HG03196 (cell line): ENCODE results near the gene SIRPB2.

Experiments
- ATAC-seq: cut with Tn5 transposase; IDR thresholded peaks from one replicate; pipeline ENCODE4 v1.9.1; 2021; ENCODE audit not compliant: unreplicated experiment

The SIRPB2 gene

GRCh38 chr20:1448081-1448620 is 43.1 kb downstream of the SIRPB2 start:
- no peak for ATAC-seq

- ATAC-seq: no peak
Observed at GRCh38 chr20:1446536-1446935, 44.7 kb downstream of the SIRPB2 start.

- ATAC-seq: no peak
Observed at GRCh38 chr20:1443085-1443484, 48.1 kb downstream of the SIRPB2 start.

- no peak for ATAC-seq
Observed at GRCh38 chr20:1442304-1442703, 48.9 kb downstream of the SIRPB2 start.

GRCh38 chr20:1441133-1441532 is 50.1 kb downstream of the SIRPB2 start:
- no peak for ATAC-seq

GRCh38 chr20:1440024-1440423 is 51.2 kb downstream of the SIRPB2 start:
- no peak for ATAC-seq

- ATAC-seq: no peak
Observed at GRCh38 chr20:1438361-1438760, 52.9 kb downstream of the SIRPB2 start.

- no peak for ATAC-seq
Observed at GRCh38 chr20:1437235-1437904, 53.9 kb downstream of the SIRPB2 start.

GRCh38 chr20:1436263-1436662 is 55.0 kb downstream of the SIRPB2 start:
- no peak for ATAC-seq

- no peak for ATAC-seq
Observed at GRCh38 chr20:1435337-1435699, 55.9 kb downstream of the SIRPB2 start.

- peak; percentile 82 for ATAC-seq
Observed at GRCh38 chr20:1434571-1435336, 56.5 kb downstream of the SIRPB2 start.

GRCh38 chr20:1431158-1431557 is 60.1 kb downstream of the SIRPB2 start:
- no peak for ATAC-seq

GRCh38 chr20:1430004-1430451 is 61.2 kb downstream of the SIRPB2 start:
- ATAC-seq: no peak

- ATAC-seq: no peak
Observed at GRCh38 chr20:1429143-1429728, 62.0 kb downstream of the SIRPB2 start.

GRCh38 chr20:1427457-1428054 is 63.7 kb downstream of the SIRPB2 start:
- no peak for ATAC-seq

GRCh38 chr20:1426231-1426849 is 64.9 kb downstream of the SIRPB2 start:
- ATAC-seq: no peak
